Liver (tissue), 3 donors: ENCODE results near the gene KIAA1614.

ENCODE experiments used
- ATF3 ChIP-seq: IDR thresholded peaks from 2 replicates; pipeline ENCODE4 v1.6.1; 2016; ENCODE audit warnings: antibody characterized with exemption
- CTCF ChIP-seq: fragments of 150-350 bp; IDR thresholded peaks from 2 replicates; pipeline ENCODE4 v1.5.1; 2017; ENCODE audit warnings: improper control_type of control experiment, low read depth, low read length; ENCODE audit not compliant: missing input control
- RAD21 ChIP-seq, 2 donors: IDR thresholded peaks; 2 replicates each; pipeline ENCODE4 v1.6.1; 2016; ENCODE audit warnings: antibody characterized with exemption in 2 of 2, mild to moderate bottlenecking in 2 of 2
- TAF1 ChIP-seq: conservative IDR thresholded peaks from 2 replicates; pipeline ENCODE4 v1.6.1; 2016; ENCODE audit warnings: antibody characterized with exemption, mild to moderate bottlenecking
- donor health status: healthy.
- donor health status: healthy.

DNA sequence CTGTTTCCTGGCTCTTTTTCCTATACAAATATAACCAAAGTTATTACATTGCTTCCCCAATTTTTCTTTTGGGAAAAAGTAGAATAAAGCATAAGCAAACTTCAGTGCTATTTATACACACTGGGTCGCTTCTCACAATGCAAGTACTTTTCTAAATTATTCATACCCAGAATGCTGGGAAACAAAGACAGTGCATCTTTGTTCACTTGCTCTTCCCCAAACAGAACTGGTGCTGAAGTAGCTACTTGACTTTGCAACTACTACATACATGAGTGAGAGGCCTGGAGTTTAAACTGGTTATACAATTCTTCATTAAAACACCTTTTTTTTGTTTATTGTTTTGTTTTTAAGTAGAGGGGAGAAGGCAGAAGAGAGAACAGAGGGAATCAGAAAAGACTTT, 69.7 kb downstream of the KIAA1614 start:
- no peak for TF ChIP-seq RAD21 (IDR thresholded peaks at IDR 0.05)
- no peak for TF ChIP-seq CTCF
- no peak for TF ChIP-seq ATF3
- no peak for TF ChIP-seq TAF1
